ENCODE measurements around the gene LRFN5. TPM values are rescaled to one million over a fixed set of nuclear protein-coding genes. Genes with fewer than 3 reads are reported as not detected.
"Not testable (repeated sequence)": the region's sequence is repeated elsewhere in the genome, so short reads cannot be mapped to it uniquely, and the experiment has no call there.

Gene LRFN5
- total RNA-seq, 2 donors from 2014 or later: 0.50 to 5.3 TPM

DNA sequence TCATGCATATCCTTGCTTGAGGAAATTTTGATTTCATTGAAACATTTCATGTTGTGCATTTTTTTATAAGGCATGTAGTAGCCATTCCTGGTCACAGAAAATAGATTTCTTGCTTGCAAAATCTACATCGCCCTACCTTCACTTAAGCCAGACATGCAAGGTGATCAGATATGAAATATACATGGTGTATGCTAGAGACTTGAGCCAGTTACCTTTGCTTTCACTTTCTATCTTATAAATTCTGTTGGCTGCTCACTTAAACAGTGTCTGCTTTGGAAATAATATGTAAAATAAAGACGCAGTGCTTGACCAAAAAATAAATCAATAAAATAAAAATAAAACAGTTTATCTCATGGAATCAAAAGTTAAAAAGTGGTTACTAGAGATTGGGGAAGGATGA lies 136.5 kb downstream of the LRFN5 start:
- WGBS: 87% methylated on average over 2 of the region's 2 CpGs
- no peak for DNase-seq (ENCODE audit: low spot score)
- no peak for TF ChIP-seq POLR2AphosphoS5 (IDR thresholded peaks at IDR 0.05)
- no peak overlapping the region for H3K4me3 ChIP-seq
- no peaks in the 10 kb centered on the region for H3K4me1 ChIP-seq (replicated peaks)
- intact Hi-C loops (cut with DNase I): no loop called here
- no peaks in the 10 kb centered on the region for H3K27me3 ChIP-seq (replicated peaks; ENCODE audit: insufficient read depth)
- no peak overlapping the region for H3K27ac ChIP-seq
- no peaks in the 10 kb centered on the region for H3K9me3 ChIP-seq
- no peaks in the 10 kb centered on the region for H3K36me3 ChIP-seq

DNA sequence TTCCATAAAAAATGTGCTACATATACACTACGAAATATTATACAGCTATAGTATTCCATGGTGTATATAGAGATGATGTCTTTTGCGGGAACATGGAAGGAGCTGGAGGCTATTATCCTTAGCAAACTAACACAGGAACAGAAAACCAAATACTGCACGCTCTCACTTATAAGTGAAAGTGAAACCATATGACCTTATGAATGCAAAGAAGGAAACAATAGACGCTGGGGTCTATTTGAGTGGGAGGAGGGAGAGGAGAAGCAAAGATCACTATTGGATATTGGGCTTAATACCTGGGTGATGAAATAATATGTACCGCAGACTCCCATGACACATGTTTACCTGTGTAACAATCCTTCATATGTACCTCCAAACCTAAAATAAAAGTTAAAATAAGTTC lies 142.8 kb downstream of the LRFN5 start:
- H3K27ac ChIP-seq: no peak overlapping the region
- WGBS: 55% methylated on average over 5 of the region's 5 CpGs
- intact Hi-C loops (cut with DNase I): no loop called here

DNA sequence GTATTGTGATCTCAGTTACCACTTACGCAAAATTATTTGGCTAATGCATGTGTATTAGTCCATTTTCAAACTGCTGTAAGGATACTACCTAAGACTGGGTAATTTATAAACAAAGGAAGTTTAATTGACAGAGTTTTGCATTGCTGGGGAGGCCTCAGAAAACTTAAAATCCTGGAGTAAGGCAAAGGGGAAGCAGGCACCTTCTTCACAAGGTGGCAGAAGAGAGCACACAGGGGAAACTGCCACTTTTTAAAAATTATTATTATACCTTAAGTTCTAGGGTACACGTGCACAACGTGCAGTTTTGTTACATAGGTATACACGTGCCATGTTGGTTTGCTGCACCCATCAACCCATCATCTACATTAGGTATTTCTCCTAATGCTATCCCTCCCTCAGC lies 143.9 kb downstream of the LRFN5 start:
- WGBS: 71% methylated on average over 4 of the region's 4 CpGs
- intact Hi-C loops (cut with DNase I): not testable (repeated sequence)

More for the DNA sequence above, 142.8 kb downstream of the LRFN5 start:
- Histone ChIP-seq H3K4me1 (replicated peaks) (no peaks in the 10 kb centered on the region), H3K27me3 (replicated peaks; ENCODE audit: insufficient read depth) (no peaks in the 10 kb centered on the region), H3K36me3 (no peaks in the 10 kb centered on the region), H3K4me3 (no peak overlapping the region), H3K9me3 (no peaks in the 10 kb centered on the region)
- no peak for DNase-seq (ENCODE audit: low spot score)
- no peak for TF ChIP-seq POLR2AphosphoS5 (IDR thresholded peaks at IDR 0.05)
- TF ChIP-seq POLR2A (IDR thresholded peaks at IDR 0.05): no peak
- TF ChIP-seq, protein P1, sequence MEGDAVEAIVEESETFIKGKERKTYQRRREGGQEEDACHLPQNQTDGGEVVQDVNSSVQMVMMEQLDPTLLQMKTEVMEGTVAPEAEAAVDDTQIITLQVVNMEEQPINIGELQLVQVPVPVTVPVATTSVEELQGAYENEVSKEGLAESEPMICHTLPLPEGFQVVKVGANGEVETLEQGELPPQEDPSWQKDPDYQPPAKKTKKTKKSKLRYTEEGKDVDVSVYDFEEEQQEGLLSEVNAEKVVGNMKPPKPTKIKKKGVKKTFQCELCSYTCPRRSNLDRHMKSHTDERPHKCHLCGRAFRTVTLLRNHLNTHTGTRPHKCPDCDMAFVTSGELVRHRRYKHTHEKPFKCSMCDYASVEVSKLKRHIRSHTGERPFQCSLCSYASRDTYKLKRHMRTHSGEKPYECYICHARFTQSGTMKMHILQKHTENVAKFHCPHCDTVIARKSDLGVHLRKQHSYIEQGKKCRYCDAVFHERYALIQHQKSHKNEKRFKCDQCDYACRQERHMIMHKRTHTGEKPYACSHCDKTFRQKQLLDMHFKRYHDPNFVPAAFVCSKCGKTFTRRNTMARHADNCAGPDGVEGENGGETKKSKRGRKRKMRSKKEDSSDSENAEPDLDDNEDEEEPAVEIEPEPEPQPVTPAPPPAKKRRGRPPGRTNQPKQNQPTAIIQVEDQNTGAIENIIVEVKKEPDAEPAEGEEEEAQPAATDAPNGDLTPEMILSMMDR (IDR thresholded peaks at IDR 0.05): no peak

DNA sequence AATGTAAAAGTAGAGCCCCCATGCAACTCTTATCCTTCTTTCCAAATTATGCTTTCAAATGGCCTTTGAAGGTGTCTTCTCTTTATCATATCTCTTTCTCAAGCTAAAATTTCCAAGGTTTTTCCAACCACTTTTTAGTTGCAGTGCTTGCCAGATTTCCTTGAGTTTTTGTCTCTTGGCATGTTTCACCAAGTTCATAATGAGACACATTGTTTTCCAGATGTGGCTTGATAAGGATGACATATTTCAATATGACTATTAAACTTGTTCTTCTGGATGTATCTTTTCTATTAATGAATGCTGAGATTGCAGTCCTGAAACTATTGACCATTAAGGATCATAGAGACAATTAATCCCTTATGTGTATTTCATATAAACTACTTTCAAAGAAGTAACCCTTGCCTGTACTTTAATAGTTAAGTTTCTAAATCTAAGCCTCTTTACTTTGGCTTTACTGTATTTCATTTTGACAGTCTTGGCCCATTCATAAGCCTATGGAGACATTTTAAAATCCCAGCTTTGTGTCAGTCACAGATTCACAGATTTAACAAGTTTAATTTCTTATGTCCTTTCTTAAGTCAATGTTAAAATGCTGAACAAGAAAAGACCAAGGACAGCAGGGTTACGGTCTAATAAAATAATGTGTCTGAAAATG lies 151.5 kb downstream of the LRFN5 start:
- Histone ChIP-seq H3K4me1 (replicated peaks) (no peaks in the 10 kb centered on the region), H3K36me3 (no peaks in the 10 kb centered on the region), H3K27me3 (replicated peaks; ENCODE audit: insufficient read depth) (no peaks in the 10 kb centered on the region), H3K9me3 (no peaks in the 10 kb centered on the region), H3K27ac (no peak overlapping the region), H3K4me3 (no peak overlapping the region)
- no peak for DNase-seq (ENCODE audit: low spot score)
- WGBS: 67% methylated on average over 1 of the region's 1 CpG
- TF ChIP-seq POLR2AphosphoS5 (IDR thresholded peaks at IDR 0.05) (no peak), POLR2A (IDR thresholded peaks at IDR 0.05) (no peak)
- TF ChIP-seq, protein P1 (IDR thresholded peaks at IDR 0.05): no peak
- intact Hi-C loops (cut with DNase I): no loop called here

More for the DNA sequence above, 143.9 kb downstream of the LRFN5 start:
- H3K4me1 ChIP-seq (replicated peaks); H3K27me3 ChIP-seq (replicated peaks; ENCODE audit: insufficient read depth); H3K9me3 ChIP-seq; H3K36me3 ChIP-seq; H3K27ac ChIP-seq; H3K4me3 ChIP-seq; DNase-seq (ENCODE audit: low spot score): not testable (repeated sequence)

DNA sequence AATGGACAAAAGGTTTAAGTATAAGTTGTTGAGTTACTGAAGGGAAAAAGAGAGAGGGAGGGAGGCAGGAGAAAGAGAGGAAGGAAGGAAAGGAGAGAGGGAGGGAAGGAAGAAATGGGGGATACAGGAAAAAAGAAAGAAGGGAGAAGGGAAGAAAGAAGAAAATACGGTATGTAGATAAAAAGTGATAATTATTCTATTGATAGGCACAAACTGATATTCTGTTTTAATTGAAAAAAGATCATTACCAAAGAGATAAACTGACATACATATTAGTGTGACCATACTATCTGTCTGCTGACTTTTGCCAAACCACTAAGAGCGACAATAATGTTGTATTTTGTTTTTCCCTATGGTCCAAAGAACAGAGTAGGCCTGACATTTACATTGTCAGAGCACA lies 154.5 kb downstream of the LRFN5 start:
- no peaks in the 10 kb centered on the region for H3K4me1 ChIP-seq (replicated peaks)
- H3K36me3 ChIP-seq: no peaks in the 10 kb centered on the region
- no peak for TF ChIP-seq POLR2A (IDR thresholded peaks at IDR 0.05)
- TF ChIP-seq, protein P1 (IDR thresholded peaks at IDR 0.05): no peak
- no peak for TF ChIP-seq POLR2AphosphoS5 (IDR thresholded peaks at IDR 0.05)
- H3K4me3 ChIP-seq: no peak overlapping the region
- intact Hi-C loops (cut with DNase I): no loop called here
- H3K9me3 ChIP-seq: no peaks in the 10 kb centered on the region
- H3K27ac ChIP-seq: no peak overlapping the region
- H3K27me3 ChIP-seq (replicated peaks; ENCODE audit: insufficient read depth): no peaks in the 10 kb centered on the region
- DNase-seq (ENCODE audit: low spot score): no peak
- 80% methylated on average over 2 of the region's 2 CpGs for WGBS

DNA sequence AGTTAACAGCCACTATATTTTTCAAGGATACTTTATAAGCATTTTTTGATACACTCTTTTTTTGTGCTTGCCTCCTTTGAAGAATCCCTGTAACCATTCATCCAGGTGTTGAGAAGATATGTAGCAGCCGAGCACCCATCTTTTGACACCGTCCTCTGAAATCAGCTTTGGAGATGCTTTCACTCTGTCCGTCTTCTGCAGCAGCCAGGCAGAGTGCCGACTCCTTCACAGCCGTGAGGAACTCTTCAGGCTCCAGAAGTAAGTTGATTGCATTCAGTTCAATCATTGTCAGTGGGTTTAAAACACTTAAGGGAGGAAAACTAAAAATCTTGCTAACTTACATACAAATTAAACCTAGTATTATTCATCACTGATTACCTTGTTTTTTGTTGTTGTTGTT lies 160.1 kb downstream of the LRFN5 start:
- 80% methylated on average over 5 of the region's 5 CpGs for WGBS
- no peak for DNase-seq (ENCODE audit: low spot score)
- TF ChIP-seq, protein P1 (IDR thresholded peaks at IDR 0.05): no peak
- TF ChIP-seq POLR2A (IDR thresholded peaks at IDR 0.05) (no peak), POLR2AphosphoS5 (IDR thresholded peaks at IDR 0.05) (no peak)
- H3K9me3 ChIP-seq: no peaks in the 10 kb centered on the region
- no peaks in the 10 kb centered on the region for H3K27me3 ChIP-seq (replicated peaks; ENCODE audit: insufficient read depth)
- no peaks in the 10 kb centered on the region for H3K36me3 ChIP-seq
- no peak overlapping the region for H3K4me3 ChIP-seq
- H3K4me1 ChIP-seq (replicated peaks): no peaks in the 10 kb centered on the region
- H3K27ac ChIP-seq: no peak overlapping the region
- intact Hi-C loops (cut with DNase I): no loop called here

Data from prostate gland (tissue), 2 donors.